Skeletal muscle tissue (tissue), 5 donors: ENCODE data around the gene RACK1. TPM values are rescaled to one million over a fixed set of nuclear protein-coding genes. Genes with fewer than 3 reads are reported as not detected.
A peak's percentile ranks its signal among the peaks of the same experiment; 100 is the strongest.

Source experiments
- H3K27ac ChIP-seq: one replicate; pipeline ENCODE4 v1.7.0; 2013; ENCODE audit warnings: mild to moderate bottlenecking, low read depth, low read length, inconsistent platforms
- H3K27me3 ChIP-seq, 3 donors: one replicate each; pipeline ENCODE4 v1.7.0; 2013; ENCODE audit warnings: low read length in 3 of 3; ENCODE audit not compliant: control insufficient read depth in 3 of 3, insufficient read depth in 3 of 3
- H3K36me3 ChIP-seq, 3 donors: one replicate each; pipeline ENCODE4 v1.7.0; 2013; ENCODE audit warnings: low read length in 3 of 3; ENCODE audit not compliant: control insufficient read depth in 3 of 3, insufficient read depth in 3 of 3
- H3K4me1 ChIP-seq, 3 donors: one replicate each; pipeline ENCODE4 v1.7.0; 2013; ENCODE audit warnings: low read length in 3 of 3, mild to moderate bottlenecking in 3 of 3; ENCODE audit not compliant: control insufficient read depth in 3 of 3, insufficient read depth in 3 of 3
- H3K4me3 ChIP-seq, 3 donors: one replicate each; pipeline ENCODE4 v1.7.0; 2013; ENCODE audit warnings: low read length in 3 of 3
- H3K9ac ChIP-seq, 3 donors: one replicate each; pipeline ENCODE4 v1.7.0; 2013; ENCODE audit warnings: low read length in 3 of 3, mild to moderate bottlenecking in 3 of 3, moderate library complexity in 2 of 3, low read depth in 1 of 3
- H3K9me3 ChIP-seq, 3 donors: one replicate each; pipeline ENCODE4 v1.7.0; 2013; ENCODE audit warnings: low read length in 3 of 3; ENCODE audit not compliant: control insufficient read depth in 3 of 3
- small RNA-seq: library from RNA; depleted of rRNA; stranded (forward); fragments of <200 nt; gene quantifications from one replicate; pipeline ENCODE3, GENCODE V24; 2014
- total RNA-seq: library from RNA; depleted of rRNA; stranded (reverse); fragments of >200 nt; gene quantifications from one replicate; pipeline ENCODE4 v1.2.3, GENCODE V29; 2014
- donor health status: Osteomylitis.

Gene RACK1
- total RNA-seq, 1 donor from 2014 or later, result 4,748 TPM

GRCh38 chr5:181190711-181191525 is 52.8 kb downstream of the RACK1 start:
- no peaks in the 10 kb centered on the region for H3K9me3 ChIP-seq
- H3K9ac ChIP-seq, result peak overlapping the region; percentile 63 to 92 (median 86)
- H3K36me3 ChIP-seq, result peaks cover 3 to 10% (median 7%) of the 10 kb centered on the region in 3 donors
- H3K27ac ChIP-seq, result peak overlapping the region; percentile 89
- peaks cover 23 to 52% (median 52%) of the 10 kb centered on the region in 3 donors for H3K4me1 ChIP-seq
- peak overlapping the region; percentile 80 to 96 (median 92) for H3K4me3 ChIP-seq
- no peaks in the 10 kb centered on the region for H3K27me3 ChIP-seq

DNA sequence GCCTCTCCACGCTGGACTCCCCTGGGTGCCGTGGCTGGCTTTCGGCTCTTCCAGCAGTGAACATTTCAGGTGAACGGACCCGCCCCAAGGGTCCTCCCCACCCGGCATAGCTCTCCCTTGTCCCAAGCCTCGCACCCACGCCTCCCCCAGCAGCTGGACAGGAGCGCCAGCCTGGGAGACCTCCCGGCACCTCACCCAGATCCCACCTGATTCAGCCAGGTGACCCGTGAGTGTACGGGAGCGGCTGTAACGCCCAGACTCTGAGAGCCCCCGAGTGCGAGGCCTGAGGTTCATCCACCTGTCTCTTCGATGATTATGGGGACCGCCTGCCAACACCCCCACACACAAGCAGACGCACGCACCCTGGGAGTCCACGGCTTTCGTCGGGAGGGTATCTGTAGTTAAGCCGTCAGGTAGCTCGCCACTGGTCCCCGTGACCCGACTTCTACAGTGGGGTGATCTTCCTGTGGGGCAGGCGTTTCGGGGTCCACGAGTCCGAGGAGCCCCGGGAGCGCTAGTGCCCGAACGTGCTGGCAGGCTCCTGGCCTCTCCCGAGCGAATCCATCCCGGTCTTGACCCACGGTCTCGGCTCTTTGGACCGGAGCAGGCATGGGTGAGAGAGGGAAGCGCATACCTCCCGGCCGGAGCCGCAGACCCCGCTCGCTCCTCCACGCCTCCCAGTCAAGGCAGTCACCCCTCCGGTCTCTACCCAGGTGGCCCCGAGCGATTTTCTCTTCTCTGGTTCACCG is 53.6 kb downstream of the RACK1 start:
- Histone ChIP-seq H3K36me3 (peaks cover 3 to 10% (median 3%) of the 10 kb centered on the region in 3 donors), H3K27me3 (no peaks in the 10 kb centered on the region), H3K27ac (peak overlapping the region; percentile 89), H3K9ac (peak overlapping the region; percentile 63 to 92 (median 86)), H3K4me1 (peaks cover 23 to 52% (median 52%) of the 10 kb centered on the region in 3 donors), H3K9me3 (no peaks in the 10 kb centered on the region), H3K4me3 (peak overlapping the region; percentile 80 to 96 (median 92))

- Histone ChIP-seq H3K4me3 (peak overlapping the region; percentile 80 to 96 (median 92)), H3K36me3 (peaks cover 0 to 3% (median 0%) of the 10 kb centered on the region in 3 donors), H3K27ac (peak overlapping the region; percentile 89), H3K27me3 (no peaks in the 10 kb centered on the region), H3K4me1 (peaks cover 23 to 49% (median 46%) of the 10 kb centered on the region in 3 donors), H3K9ac (peak overlapping the region; percentile 63 to 92 (median 71)), H3K9me3 (no peaks in the 10 kb centered on the region)
Observed at GRCh38 chr5:181189363-181189961, 54.2 kb downstream of the RACK1 start.

GRCh38 chr5:181188700-181189362 is 54.9 kb downstream of the RACK1 start:
- H3K4me3 ChIP-seq, result peak overlapping the region; percentile 80 to 96 (median 92)
- peaks cover 21 to 45% (median 41%) of the 10 kb centered on the region in 3 donors for H3K4me1 ChIP-seq
- H3K27ac ChIP-seq, result peak overlapping the region; percentile 57
- H3K36me3 ChIP-seq, result no peaks in the 10 kb centered on the region
- H3K9me3 ChIP-seq, result no peaks in the 10 kb centered on the region
- H3K27me3 ChIP-seq, result no peaks in the 10 kb centered on the region
- peak overlapping the region; percentile 63 to 92 (median 71) for H3K9ac ChIP-seq

- Histone ChIP-seq H3K4me1 (peaks cover 15 to 34% (median 29%) of the 10 kb centered on the region in 3 donors), H3K36me3 (no peaks in the 10 kb centered on the region), H3K9me3 (no peaks in the 10 kb centered on the region), H3K4me3 (peak overlapping the region; percentile 39 to 55 (median 54)), H3K9ac (no peak overlapping the region), H3K27ac (peak overlapping the region; percentile 56), H3K27me3 (no peaks in the 10 kb centered on the region)
Observed at GRCh38 chr5:181187500-181188213, 56.0 kb downstream of the RACK1 start.

GRCh38 chr5:181186986-181187499 is 56.7 kb downstream of the RACK1 start:
- Histone ChIP-seq H3K9me3 (no peaks in the 10 kb centered on the region), H3K27me3 (no peaks in the 10 kb centered on the region), H3K27ac (peak overlapping the region; percentile 56), H3K36me3 (no peaks in the 10 kb centered on the region), H3K4me3 (peak overlapping the region in 1 of 3 donors; percentile 39), H3K9ac (no peak overlapping the region), H3K4me1 (peaks cover 10 to 32% (median 29%) of the 10 kb centered on the region in 3 donors)

Small RNAs within 50 kb of the gene (small RNA-seq; reads per million reads assigned to genes)
- not detected for gene MIR4638
- not detected for gene SNORD95
- gene SNORD96A, result not detected

Other genes with a start within 250 kb of the RACK1 start
- gene BTNL9, start 203.6 kb downstream of the RACK1 start, total RNA-seq, result 9.9 TPM
- not detected for gene OR2V1, start 112.7 kb downstream of the RACK1 start, total RNA-seq
- gene OR2V2, start 96.3 kb downstream of the RACK1 start, total RNA-seq, result not detected
- 9.9 TPM for gene TRIM7, start 38.7 kb downstream of the RACK1 start, total RNA-seq
- gene TRIM41, start 20.6 kb downstream of the RACK1 start, total RNA-seq, result 15.1 TPM
- gene TRIM52, start 17.2 kb upstream of the RACK1 start, total RNA-seq, result 4.2 TPM
- gene OR4F3, start 123.4 kb upstream of the RACK1 start, total RNA-seq, result not detected